ENCODE measurements around the gene RPS6KA5. TPM values are rescaled to one million over a fixed set of nuclear protein-coding genes. Genes with fewer than 3 reads are reported as not detected.
"Not testable (repeated sequence)": the region's sequence is repeated elsewhere in the genome, so short reads cannot be mapped to it uniquely, and the experiment has no call there.

RPS6KA5 gene
- total RNA-seq, 1 experiment from 2014 or later, result 1.9 TPM

DNA sequence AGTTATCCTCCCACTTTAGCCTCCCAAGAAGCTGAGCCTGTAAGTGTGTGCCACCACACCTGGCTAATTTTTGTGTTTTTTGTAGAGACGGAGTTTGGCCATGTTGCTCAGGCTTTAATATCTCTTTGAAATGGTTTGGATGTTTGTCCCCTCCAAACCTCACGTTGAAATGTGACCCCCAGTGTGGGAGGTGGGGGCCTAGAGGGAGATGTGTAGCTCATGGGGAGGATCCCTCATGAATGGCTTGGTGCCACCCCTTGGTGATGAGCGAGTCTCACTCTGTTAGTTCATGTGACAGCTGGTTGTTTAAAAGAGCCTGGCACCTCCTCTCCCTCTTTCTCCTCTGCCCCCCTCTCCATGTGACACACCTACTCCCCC lies 220.6 kb downstream of the RPS6KA5 start:
- Histone ChIP-seq H3K4me3 (no peak overlapping the region), H3K27ac (no peak overlapping the region), H3K4me1 (replicated peaks) (no peaks in the 10 kb centered on the region), H3K36me3 (no peaks in the 10 kb centered on the region), H3K9me3 (replicated peaks) (no peaks in the 10 kb centered on the region), H3K27me3 (replicated peaks) (no peaks in the 10 kb centered on the region)
- peak in 1 of 2 experiments; percentile 9 for DNase-seq (ENCODE audit: low read depth in 1 of 2, low spot score in 2 of 2)

DNA sequence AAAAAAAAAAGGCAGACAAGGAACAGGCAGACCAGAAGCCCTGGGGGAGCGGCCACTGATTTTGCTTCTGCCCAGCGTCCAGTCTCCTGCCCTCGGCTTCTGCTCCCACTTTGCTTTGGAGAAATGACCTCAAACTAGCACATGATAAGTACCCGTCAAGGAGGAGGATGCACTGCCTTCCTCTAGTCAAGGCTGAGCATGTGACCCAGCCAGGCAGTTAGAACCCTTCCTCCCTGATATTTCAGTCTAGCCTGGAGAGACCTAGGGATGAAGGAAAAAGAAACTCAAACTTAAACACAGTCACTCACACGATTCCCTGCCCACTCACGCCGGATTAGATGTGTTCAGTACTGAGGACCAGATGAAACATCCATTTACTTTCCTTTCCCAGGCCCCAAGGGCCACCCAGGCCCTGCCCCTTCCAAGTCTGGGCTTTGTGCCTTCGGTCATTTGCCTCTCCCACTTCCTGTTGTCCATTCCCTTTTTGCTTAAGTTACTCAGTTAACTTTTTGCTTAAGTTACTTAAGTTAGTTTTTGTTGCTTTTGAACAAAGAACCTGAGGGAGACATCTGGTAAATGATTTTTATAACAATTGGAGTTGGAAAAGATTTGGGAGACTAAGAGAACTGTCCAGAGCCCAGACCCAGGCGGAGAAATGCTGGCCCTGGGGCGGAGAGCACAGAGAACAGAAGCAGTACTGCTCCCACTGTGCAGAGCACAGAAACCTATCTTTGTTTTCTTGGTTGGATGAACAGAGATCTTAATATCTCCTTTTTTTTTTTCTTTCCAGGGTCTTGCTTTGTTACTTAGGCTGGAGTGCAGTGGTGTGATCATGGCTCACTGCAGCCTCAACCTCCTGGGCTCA lies 221.2 kb downstream of the RPS6KA5 start:
- Histone ChIP-seq H3K36me3 (no peaks in the 10 kb centered on the region), H3K4me1 (replicated peaks) (no peaks in the 10 kb centered on the region), H3K27me3 (replicated peaks) (no peaks in the 10 kb centered on the region), H3K27ac (no peak overlapping the region), H3K9me3 (replicated peaks) (no peaks in the 10 kb centered on the region), H3K4me3 (no peak overlapping the region)
- DNase-seq (ENCODE audit: low read depth in 1 of 2, low spot score in 2 of 2), result peak in 1 of 2 experiments; percentile 15

DNA sequence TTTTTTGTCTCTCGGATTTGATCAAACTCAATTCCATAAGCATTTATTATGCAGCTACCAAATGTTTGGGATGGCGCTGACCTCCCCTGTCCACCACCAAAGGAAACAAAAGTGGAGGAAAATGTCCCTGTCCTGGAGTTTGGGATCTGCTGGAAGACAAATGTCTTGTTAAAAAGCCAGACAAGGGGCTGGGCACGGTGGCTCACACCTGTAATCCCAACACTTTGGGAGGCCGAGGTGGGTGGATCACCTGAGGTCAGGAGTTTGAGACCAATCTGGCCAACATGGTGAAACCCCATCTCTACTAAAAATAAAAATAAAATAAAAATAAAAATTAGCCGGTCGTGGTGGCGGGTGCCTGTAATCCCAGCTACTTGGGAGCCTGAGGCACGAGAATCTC lies 221.9 kb downstream of the RPS6KA5 start:
- not testable (repeated sequence) for H3K4me3 ChIP-seq; H3K36me3 ChIP-seq; H3K9me3 ChIP-seq (replicated peaks); H3K27me3 ChIP-seq (replicated peaks); H3K4me1 ChIP-seq (replicated peaks); DNase-seq (ENCODE audit: low read depth in 1 of 2, low spot score in 2 of 2); H3K27ac ChIP-seq

DNA sequence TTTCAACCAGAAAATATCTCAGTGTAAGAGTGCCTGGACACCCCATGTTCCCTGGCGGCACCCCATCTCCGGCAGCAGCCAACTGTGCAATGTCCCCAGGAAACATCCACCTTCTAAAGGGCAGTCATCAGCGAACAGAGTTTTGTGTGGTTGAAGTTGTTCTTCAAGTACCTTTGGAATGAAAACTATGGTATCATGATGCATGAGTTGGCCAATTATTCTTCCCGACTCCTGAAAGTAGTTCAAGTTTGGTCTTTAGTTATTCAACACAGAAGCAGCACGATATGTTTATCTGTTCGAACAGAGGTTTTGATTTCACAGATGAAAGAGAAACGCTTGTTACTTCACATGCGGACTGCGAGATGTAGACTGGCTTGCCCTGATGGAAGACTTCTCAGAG lies 223.1 kb downstream of the RPS6KA5 start:
- no peaks in the 10 kb centered on the region for H3K4me1 ChIP-seq (replicated peaks)
- no peaks in the 10 kb centered on the region for H3K27me3 ChIP-seq (replicated peaks)
- no peaks in the 10 kb centered on the region for H3K9me3 ChIP-seq (replicated peaks)
- no peaks in the 10 kb centered on the region for H3K36me3 ChIP-seq
- H3K4me3 ChIP-seq, result no peak overlapping the region
- DNase-seq (ENCODE audit: low read depth in 1 of 2, low spot score in 2 of 2), result no peak
- no peak overlapping the region for H3K27ac ChIP-seq

DNA sequence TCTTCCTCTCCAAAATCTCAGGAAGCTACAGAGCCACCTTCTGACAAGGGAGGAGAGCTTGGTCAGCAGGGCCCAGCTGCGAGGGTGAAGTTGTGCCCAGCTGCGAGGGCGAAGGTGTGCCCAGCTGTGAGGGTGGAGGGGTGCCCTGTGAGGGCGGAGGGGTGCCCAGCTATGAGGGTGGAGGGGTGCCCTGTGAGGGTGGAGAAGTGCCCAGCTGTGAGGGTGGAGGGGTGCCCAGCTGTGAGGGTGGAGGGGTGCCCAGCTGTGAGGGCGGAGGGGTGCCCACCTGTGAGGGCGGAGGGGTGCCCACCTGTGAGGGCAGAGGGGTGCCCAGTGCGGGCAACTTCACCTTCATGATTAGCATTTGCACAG lies 223.8 kb downstream of the RPS6KA5 start:
- Histone ChIP-seq H3K36me3 (no peaks in the 10 kb centered on the region), H3K27ac (no peak overlapping the region), H3K27me3 (replicated peaks) (no peaks in the 10 kb centered on the region), H3K9me3 (replicated peaks) (no peaks in the 10 kb centered on the region), H3K4me3 (no peak overlapping the region), H3K4me1 (replicated peaks) (no peaks in the 10 kb centered on the region)
- DNase-seq (ENCODE audit: low read depth in 1 of 2, low spot score in 2 of 2), result no peak

DNA sequence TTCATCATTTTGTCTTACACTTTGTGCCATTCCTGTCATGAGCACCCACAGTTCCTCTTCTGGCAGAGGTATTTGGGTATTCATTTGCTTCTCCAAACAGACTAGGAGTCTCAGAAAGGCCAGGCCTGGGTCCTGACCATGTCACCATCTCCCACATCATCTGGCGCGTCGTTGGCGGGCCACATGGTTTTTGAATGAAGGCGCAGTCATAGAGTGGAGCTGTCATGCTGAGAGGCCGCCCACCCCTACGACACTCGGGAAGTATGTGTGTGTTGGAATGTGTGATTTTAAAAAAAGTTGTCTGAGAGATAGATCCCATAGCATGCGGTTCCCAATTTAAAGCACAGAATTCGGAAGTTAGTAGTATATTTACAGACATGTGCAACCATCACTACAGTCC lies 228.6 kb downstream of the RPS6KA5 start:
- H3K27me3 ChIP-seq (replicated peaks), result no peaks in the 10 kb centered on the region

DNA sequence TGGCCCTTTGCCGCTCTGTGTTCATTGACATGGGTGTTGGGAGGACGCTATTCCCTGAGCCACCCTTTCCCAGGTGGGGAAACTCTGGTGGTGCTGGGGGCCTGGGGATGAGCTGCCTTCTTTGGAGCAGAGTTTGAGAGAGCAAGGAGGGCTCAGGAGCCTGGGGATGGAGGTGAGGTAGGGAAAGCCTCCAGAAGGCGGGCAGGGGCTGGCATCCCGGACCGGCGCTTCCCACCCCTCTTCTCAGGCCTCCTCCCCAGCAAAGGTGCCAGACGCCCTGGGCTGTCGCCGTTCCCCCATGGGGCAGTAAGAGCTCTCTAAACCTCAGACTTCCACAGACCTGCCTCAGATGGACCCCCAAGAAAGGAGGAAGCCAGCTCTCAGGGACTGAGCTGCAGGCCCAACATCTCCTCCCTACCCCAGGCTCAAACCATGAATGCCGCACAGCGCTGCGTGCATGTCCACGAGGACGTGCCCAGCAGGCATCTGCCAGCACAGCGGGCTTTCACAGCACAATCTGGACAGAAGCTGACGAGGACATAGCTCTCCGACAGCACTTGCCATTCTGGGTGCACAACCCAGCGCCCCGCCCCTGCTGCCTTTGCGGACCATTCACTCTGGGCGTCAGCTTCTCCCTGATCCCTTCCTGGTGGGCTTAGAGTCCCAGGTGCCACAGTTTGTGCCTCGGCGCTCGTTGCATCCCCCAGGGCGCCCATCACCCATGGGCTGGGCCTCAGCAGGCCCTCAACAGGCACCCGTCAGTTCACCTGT lies 229.3 kb downstream of the RPS6KA5 start:
- no peak overlapping the region for H3K4me3 ChIP-seq
- no peak for DNase-seq (ENCODE audit: low read depth in 1 of 2, low spot score in 2 of 2)
- H3K9me3 ChIP-seq (replicated peaks), result no peaks in the 10 kb centered on the region
- no peaks in the 10 kb centered on the region for H3K27me3 ChIP-seq (replicated peaks)
- no peak overlapping the region for H3K27ac ChIP-seq
- no peaks in the 10 kb centered on the region for H3K36me3 ChIP-seq
- H3K4me1 ChIP-seq (replicated peaks), result peaks cover 10% of the 10 kb centered on the region

More for the DNA sequence above, 228.6 kb downstream of the RPS6KA5 start:
- Histone ChIP-seq H3K36me3 (no peaks in the 10 kb centered on the region), H3K27ac (no peak overlapping the region), H3K4me3 (no peak overlapping the region), H3K4me1 (replicated peaks) (peaks cover 10% of the 10 kb centered on the region), H3K9me3 (replicated peaks) (no peaks in the 10 kb centered on the region)
- DNase-seq (ENCODE audit: low read depth in 1 of 2, low spot score in 2 of 2), result no peak

DNA sequence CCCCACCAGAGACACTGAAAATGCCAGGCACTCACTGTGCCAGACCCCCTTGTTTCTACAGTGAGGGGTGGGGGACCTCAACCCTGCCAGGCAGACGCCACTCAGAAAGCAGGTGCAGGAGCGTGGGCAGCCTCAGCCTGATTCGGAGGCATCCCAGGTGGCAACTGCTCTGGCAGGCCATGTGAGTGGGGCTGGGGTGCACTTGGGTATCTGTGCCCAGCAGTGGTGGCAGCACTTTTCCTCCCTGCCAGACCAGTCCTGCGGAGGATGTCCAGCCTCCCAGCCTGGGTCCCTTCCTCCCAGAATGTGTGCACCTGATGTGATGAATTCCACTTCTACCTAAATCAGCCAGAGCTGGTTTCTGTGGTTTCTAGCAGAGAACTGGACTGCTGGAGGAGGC lies 230.8 kb downstream of the RPS6KA5 start:
- Histone ChIP-seq H3K9me3 (replicated peaks) (no peaks in the 10 kb centered on the region), H3K4me1 (replicated peaks) (peaks cover 10% of the 10 kb centered on the region), H3K4me3 (no peak overlapping the region), H3K27me3 (replicated peaks) (no peaks in the 10 kb centered on the region), H3K27ac (no peak overlapping the region), H3K36me3 (no peaks in the 10 kb centered on the region)
- no peak for DNase-seq (ENCODE audit: low read depth in 1 of 2, low spot score in 2 of 2)

DNA sequence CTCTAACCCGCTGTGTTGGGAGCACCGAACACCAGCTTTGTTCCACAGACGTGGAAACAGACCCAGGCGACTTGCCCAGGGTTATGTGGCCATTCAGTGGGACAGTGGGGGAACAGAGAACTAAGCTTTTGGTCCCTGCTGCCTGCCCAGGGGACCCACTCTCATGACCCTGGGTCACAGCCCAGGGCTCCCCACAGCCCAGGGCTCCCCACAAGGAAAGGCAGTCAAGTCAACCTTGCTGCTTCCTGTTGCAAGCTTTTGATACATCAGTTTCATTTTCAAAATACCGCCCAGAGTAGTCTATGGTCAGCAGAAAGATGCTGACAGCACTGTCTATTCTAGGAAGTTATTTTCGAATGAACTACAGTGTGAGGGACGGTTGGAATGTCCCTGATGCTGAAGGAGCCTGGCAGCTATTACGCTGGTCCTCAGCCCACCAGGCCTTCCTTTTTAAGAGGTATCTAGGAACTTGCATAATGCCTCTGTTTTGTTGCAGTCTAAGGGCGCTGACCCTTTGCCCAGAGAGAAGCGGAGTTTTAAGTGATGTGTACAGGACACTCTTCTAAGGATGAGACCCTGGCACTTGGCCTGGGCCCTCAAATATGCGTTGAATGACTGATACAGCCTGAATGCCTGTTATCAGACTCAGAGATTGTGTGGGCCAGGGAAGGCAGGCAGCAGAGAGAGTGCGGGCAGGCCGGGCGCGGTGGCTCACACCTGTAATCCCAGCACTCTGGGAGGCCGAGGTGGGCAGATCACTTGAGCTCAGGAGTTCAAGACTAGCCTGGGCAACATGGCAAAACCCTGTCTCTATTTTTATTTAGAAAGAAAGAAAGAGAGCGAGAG lies 231.6 kb downstream of the RPS6KA5 start:
- H3K4me3 ChIP-seq, result peak overlapping the region; percentile 22; the same call in 1 of the 2 replicates
- no peaks in the 10 kb centered on the region for H3K27me3 ChIP-seq (replicated peaks)
- DNase-seq (ENCODE audit: low read depth in 1 of 2, low spot score in 2 of 2), result no peak
- H3K9me3 ChIP-seq (replicated peaks), result 0 out of 2 replicates have a peak, but pooled peaks cover 2% of the 10 kb centered on the region
- no peak overlapping the region for H3K27ac ChIP-seq
- peaks cover 10% of the 10 kb centered on the region for H3K4me1 ChIP-seq (replicated peaks)
- H3K36me3 ChIP-seq, result no peaks in the 10 kb centered on the region

DNA sequence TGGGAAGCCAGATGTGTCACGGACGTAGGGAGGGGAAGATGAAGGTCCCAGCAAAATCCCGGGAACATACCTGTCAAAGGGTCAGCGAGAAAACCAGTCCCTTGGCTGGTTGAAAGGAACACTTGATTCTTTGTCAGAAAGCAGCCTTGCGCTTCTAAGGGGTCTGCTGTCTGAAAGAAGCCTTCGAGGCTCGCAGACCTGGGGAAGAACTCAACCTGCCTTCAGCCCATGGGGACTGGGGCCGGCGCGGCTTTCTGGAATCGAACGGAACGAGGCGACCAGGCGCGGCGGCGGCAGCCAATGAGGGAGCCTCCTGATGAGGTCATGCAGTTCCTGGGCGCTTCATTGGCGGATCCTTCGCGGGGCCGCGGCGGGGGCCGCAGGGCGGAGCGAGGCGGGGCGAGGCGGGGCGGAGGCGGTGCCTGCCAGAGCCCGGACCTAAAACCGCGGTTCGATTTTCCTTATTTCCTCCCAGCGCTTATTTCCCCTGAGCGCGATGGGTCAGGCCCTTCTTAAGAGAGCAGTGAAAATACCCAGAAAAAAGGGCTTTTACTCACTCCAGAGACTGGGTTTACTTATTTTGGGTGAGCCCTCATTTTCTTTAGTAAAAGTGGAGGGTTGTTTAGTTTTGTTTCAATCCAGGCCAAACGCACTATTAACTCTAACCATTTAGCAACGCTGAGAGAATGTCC lies 232.4 kb downstream of the RPS6KA5 start:
- Histone ChIP-seq H3K4me1 (replicated peaks) (peaks cover 10% of the 10 kb centered on the region), H3K4me3 (peak overlapping the region; percentile 22), H3K36me3 (no peaks in the 10 kb centered on the region), H3K27me3 (replicated peaks) (no peaks in the 10 kb centered on the region), H3K9me3 (replicated peaks) (0 out of 2 replicates have a peak, but pooled peaks cover 2% of the 10 kb centered on the region), H3K27ac (no peak overlapping the region)
- DNase-seq (ENCODE audit: low read depth in 1 of 2, low spot score in 2 of 2), result peak; percentile 55 to 84

DNA sequence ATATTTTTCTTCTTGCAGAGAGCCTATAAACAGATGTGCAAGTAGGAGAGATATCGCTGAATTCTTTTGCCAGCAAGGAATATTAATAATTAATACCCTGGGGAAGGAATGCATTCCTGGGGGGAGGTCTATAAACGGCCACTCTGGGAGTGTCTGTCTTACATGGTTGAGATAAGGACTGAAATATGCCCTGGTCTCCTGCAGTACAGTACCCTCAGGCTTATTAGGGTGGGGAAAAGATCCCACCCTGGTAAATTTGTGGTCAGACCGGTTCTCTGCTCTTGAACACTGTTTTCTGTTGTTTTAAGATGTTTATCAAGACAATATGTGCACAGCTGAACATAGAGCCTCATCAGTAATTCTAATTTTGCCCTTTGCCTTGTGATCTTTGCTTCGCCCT lies 236.9 kb downstream of the RPS6KA5 start:
- not testable (repeated sequence) for H3K9me3 ChIP-seq (replicated peaks); DNase-seq (ENCODE audit: low read depth in 1 of 2, low spot score in 2 of 2); H3K36me3 ChIP-seq; H3K27ac ChIP-seq; H3K27me3 ChIP-seq (replicated peaks); H3K4me1 ChIP-seq (replicated peaks); H3K4me3 ChIP-seq

DNA sequence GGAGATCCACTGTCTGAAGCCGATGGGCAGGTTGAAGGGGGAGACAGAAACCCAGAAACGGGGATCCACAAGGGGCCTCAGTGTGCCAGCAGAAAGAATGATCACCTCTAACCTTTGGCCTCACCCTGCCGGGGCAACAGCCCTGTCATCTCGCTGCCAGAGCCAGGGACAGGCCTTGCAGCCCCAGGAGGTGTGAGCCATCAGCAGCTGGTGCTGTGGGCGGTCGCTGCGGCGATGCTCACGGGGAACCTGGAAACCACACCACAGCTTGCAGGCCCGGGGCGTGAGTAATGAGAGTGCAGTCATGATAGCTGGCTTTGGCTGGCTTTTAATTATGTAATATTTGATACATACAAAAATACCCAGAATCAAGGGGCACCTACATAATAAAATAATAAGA lies 239.5 kb downstream of the RPS6KA5 start:
- no peaks in the 10 kb centered on the region for H3K36me3 ChIP-seq
- no peaks in the 10 kb centered on the region for H3K27me3 ChIP-seq (replicated peaks)
- no peaks in the 10 kb centered on the region for H3K4me1 ChIP-seq (replicated peaks)
- no peak overlapping the region for H3K27ac ChIP-seq
- H3K4me3 ChIP-seq, result no peak overlapping the region
- DNase-seq (ENCODE audit: low read depth in 1 of 2, low spot score in 2 of 2), result no peak
- 0 out of 2 replicates have a peak, but pooled peaks cover 2% of the 10 kb centered on the region for H3K9me3 ChIP-seq (replicated peaks)

DNA sequence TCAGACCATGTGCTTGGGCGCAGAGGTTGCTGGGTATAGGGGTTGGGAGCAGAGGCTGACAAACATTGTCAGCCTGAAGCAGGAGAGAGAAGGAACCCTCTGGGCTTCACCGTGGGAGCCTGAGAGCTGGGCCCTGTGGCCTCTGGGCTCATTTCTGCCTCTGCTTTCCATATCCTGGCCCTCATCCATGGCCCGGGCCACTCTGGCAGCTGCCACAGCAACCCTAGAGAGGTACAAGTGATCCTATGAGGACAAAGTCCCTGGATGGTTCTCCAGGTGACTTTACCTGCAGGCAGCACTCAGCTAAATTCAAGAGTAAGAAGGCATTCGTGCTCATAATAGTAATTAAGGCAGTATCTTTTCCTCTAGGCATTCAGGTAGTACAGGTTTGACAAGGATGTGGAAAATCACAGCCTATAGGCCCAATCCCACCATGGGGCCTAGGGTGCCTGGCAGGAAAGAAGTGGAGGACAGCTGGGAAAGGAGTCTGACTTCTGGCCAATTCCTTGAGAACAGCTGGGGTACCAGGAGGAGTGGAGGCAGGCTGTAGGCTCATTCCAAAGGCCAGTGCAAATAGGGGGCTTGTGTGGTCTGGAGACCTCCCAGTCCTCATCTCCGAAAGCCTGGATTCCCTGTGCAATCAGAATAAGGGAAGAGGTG lies 240.6 kb downstream of the RPS6KA5 start:
- Histone ChIP-seq H3K9me3 (replicated peaks) (0 out of 2 replicates have a peak, but pooled peaks cover 2% of the 10 kb centered on the region), H3K27me3 (replicated peaks) (no peaks in the 10 kb centered on the region), H3K27ac (no peak overlapping the region), H3K4me3 (no peak overlapping the region), H3K4me1 (replicated peaks) (peaks cover 6% of the 10 kb centered on the region), H3K36me3 (no peaks in the 10 kb centered on the region)
- DNase-seq (ENCODE audit: low read depth in 1 of 2, low spot score in 2 of 2), result no peak

Data from SJSA1 (cell line).